Bronchial epithelial cell (primary cell): ENCODE measurements around the gene PLXNB2. TPM values are rescaled to one million over a fixed set of nuclear protein-coding genes. Genes with fewer than 3 reads are reported as not detected.
"Not testable (repeated sequence)": the region's sequence is repeated elsewhere in the genome, so short reads cannot be mapped to it uniquely, and the experiment has no call there.

Experiments
- DNase-seq: peaks from one replicate; pipeline ENCODE4 v3.0.0-alpha.2; 2010; ENCODE audit warnings: low read depth
- FAIRE-seq: peaks from 2 replicates; lab custom pipeline; 2011; peaks lifted over from hg19 to GRCh38; lab: Jason Lieb, UNC
- H3K27me3 ChIP-seq: 2 replicates; pipeline ENCODE4 v1.5.1; 2011; ENCODE audit warnings: low read length; ENCODE audit not compliant: control insufficient read depth, insufficient read depth
- H3K36me3 ChIP-seq: 2 replicates; pipeline ENCODE4 v1.5.1; 2011; ENCODE audit warnings: low read length; ENCODE audit not compliant: control insufficient read depth, insufficient read depth
- H3K4me3 ChIP-seq: 2 replicates; pipeline ENCODE4 v1.5.1; 2011; ENCODE audit warnings: mild to moderate bottlenecking, low read depth, low read length, control low read depth
- total RNA-seq: library from RNA; depleted of rRNA; stranded (reverse); fragments of >200 nt; gene quantifications from 2 replicates; pipeline ENCODE4 v1.2.1, GENCODE V29; 2014
- TF ChIP-seq, protein P1 (sequence below): IDR thresholded peaks from 2 replicates; pipeline ENCODE4 v1.5.1; 2011; ENCODE audit warnings: mild to moderate bottlenecking, moderate library complexity, low read length, control low read depth, inconsistent platforms; ENCODE audit not compliant: insufficient read depth, severe bottlenecking

The PLXNB2 gene
- total RNA-seq, 1 donor from 2014 or later, result 138 TPM

DNA sequence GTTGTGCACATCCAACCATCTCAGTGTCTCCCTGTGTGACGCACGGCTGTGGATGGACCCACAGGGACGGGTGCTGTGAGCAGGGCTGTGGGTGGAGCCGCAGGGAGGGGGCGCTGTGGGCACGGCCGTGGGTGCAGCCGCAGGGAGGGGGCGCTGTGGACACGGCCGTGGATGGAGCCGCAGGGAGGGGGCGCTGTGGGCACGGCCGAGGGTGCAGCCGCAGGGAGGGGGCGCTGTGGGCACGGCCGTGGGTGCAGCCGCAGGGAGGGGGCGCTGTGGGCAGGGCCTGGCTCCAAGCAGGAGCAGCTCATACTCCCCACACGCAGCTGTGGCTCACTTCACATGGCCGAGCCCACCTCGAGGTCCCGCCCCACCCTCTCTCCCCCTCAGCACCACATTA lies 31.3 kb downstream of the PLXNB2 start:
- Histone ChIP-seq H3K36me3 (peaks cover 46% of the 10 kb centered on the region), H3K27me3 (no peaks in the 10 kb centered on the region), H3K4me3 (no peak overlapping the region)
- TF ChIP-seq, protein P1, sequence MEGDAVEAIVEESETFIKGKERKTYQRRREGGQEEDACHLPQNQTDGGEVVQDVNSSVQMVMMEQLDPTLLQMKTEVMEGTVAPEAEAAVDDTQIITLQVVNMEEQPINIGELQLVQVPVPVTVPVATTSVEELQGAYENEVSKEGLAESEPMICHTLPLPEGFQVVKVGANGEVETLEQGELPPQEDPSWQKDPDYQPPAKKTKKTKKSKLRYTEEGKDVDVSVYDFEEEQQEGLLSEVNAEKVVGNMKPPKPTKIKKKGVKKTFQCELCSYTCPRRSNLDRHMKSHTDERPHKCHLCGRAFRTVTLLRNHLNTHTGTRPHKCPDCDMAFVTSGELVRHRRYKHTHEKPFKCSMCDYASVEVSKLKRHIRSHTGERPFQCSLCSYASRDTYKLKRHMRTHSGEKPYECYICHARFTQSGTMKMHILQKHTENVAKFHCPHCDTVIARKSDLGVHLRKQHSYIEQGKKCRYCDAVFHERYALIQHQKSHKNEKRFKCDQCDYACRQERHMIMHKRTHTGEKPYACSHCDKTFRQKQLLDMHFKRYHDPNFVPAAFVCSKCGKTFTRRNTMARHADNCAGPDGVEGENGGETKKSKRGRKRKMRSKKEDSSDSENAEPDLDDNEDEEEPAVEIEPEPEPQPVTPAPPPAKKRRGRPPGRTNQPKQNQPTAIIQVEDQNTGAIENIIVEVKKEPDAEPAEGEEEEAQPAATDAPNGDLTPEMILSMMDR, result peak; percentile 72
- FAIRE-seq (peak; percentile 66), DNase-seq (no peak)

DNA sequence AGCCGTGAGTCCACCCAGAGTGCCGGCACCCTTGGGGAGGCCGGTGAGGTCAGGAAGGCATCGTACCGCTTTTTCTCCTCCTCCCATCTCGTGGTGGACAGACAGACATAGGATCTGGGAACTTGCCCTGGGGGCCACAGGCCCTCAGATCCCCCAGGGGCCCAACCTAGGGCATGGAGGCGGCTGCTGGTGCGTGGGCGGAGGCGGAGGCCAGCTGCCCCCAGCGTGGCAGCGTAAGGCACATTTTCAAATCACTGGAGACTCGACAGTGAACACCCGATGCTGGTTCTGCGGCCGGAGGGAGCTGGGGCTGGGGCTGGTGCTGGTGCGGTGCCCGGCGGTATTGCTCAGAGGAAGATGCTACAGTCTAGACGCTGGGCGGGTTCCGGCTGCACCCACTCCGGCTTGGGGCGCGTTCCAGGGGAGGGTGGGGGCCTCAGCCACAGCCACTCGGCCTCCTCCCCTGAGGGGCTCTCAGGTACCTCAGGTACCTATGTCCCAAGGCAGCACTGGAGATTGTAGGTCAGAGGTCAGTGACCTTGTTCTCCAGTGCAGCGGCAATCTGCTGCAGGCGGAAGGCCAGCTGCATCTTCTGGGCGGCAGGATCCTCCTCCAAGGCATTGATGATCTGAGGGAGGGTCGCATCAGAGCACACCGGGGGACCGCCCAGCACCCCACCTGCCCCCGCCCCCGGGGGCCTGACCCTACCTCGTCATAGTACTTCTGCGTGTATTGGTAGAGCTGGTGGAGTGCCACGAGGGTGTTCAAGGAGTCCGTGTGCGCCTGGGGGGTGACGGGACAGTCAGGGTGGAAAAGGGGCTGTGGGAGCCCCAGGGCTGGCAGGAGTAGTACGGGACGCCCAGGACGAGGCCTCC lies 32.0 kb downstream of the PLXNB2 start:
- no peaks in the 10 kb centered on the region for H3K27me3 ChIP-seq
- TF ChIP-seq, protein P1, result no peak
- DNase-seq (no peak), FAIRE-seq (no peak)
- H3K36me3 ChIP-seq, result peaks cover 41% of the 10 kb centered on the region
- H3K4me3 ChIP-seq, result no peak overlapping the region

DNA sequence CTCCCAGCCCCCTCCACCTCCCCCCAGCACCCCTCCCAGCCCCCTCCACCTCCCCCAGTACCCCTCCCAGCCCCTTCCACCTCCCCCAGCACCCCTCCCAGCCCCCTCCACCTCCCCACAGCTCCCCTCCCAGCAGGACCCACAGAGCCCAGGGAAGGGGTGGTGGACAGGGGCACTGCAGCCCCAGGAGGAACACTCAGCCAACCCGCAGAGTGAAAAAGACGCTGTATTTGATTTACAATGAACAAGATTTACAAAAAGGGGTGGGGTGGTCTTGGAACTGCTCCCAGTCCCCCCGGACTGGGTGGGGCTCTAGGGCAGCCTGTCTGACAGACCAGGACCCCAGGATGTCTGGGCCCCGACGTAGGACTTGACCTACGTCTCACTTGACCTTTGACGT lies 32.7 kb downstream of the PLXNB2 start:
- no peak overlapping the region for H3K4me3 ChIP-seq
- TF ChIP-seq, protein P1, result no peak
- peaks cover 36% of the 10 kb centered on the region for H3K36me3 ChIP-seq
- no peak for DNase-seq
- no peak for FAIRE-seq
- no peaks in the 10 kb centered on the region for H3K27me3 ChIP-seq

DNA sequence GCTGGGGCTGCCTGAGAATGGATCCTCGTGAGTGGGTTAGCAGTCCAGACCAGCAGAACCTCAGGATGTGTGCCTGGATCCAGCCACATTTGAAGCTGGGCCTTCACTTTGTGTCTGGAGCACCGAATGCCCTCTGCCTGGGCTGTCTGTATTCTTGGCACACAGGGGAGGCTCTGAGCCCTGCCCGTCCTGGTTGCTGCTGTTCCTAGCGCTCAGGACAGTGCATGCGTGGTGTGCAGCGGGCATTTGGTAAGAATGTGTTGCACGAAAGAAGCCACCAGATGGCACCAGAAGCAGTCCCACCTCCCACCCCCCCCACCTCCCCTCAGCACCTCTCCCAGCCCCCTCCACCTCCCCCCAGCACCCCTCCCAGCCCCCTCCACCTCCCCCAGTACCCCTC lies 33.1 kb downstream of the PLXNB2 start:
- peak; percentile 58 for FAIRE-seq
- no peaks in the 10 kb centered on the region for H3K27me3 ChIP-seq
- peaks cover 31% of the 10 kb centered on the region for H3K36me3 ChIP-seq
- DNase-seq, result no peak
- TF ChIP-seq, protein P1, result peak; percentile 50
- no peak overlapping the region for H3K4me3 ChIP-seq

DNA sequence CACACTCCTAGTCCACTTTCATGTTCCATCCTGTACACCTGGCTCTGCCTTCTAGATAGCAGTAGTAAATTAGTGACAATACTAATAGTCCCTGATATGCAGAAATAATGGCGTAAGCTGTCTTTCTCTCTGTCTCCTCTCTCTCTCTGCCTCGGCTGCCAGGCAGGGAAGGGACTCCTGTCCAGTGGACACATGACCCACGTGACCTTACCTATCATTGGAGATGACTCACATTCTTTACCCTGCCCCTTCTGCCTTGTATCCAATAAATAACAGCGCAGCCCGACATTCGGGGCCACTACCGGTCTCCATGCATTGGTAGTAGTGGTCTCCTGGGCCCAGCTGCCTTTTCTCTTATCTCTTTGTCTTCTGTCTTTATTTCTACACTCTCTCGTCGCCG lies 33.7 kb downstream of the PLXNB2 start:
- not testable (repeated sequence) for H3K27me3 ChIP-seq, FAIRE-seq, DNase-seq, H3K4me3 ChIP-seq
- H3K36me3 ChIP-seq, result peaks cover 26% of the 10 kb centered on the region

DNA sequence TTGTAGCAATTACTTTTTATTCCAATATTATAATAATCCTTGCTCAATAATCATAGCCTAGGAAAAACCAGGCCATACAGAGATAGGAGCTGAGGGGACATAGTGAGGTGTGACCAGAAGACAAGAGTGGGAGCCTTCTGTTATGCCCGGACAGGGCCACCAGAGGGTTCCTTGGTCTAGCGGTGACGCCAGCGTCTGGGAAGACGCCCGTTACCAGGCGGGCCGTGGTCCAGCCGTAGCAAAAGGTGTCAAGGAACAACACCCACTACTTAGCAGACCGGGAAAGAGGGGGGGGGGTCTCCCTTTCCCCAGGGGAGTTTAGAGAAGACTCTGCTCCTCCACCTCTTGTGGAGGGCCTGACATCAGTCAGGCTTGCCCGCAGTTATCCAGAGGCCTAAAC lies 34.1 kb downstream of the PLXNB2 start:
- H3K36me3 ChIP-seq, result peaks cover 23% of the 10 kb centered on the region
- not testable (repeated sequence) for H3K4me3 ChIP-seq, H3K27me3 ChIP-seq, FAIRE-seq, DNase-seq
